MG63 (cell line): ENCODE measurements around the gene KCNK7. TPM values are rescaled to one million over a fixed set of nuclear protein-coding genes. Genes with fewer than 3 reads are reported as not detected.
A peak's percentile ranks its signal among the peaks of the same experiment; 100 is the strongest.

Experiments used
- DNase-seq: peaks from one replicate; pipeline ENCODE4 v3.0.0-alpha.2; 2020
- H3K27me3 ChIP-seq: fragments of 250-450 bp; sonication (Bioruptor Pico); 2 replicates; pipeline ENCODE4 v1.5.1; 2020; ENCODE audit warnings: mild to moderate bottlenecking, moderate library complexity
- H3K36me3 ChIP-seq: fragments of 250-450 bp; sonication (Bioruptor Pico); 2 replicates; pipeline ENCODE4 v1.5.1; 2020; ENCODE audit warnings: mild to moderate bottlenecking, moderate library complexity
- H3K4me3 ChIP-seq: fragments of 250-450 bp; sonication (Bioruptor Pico); 2 replicates; pipeline ENCODE4 v1.5.1; 2020; ENCODE audit warnings: mild to moderate bottlenecking, moderate library complexity
- H3K9me3 ChIP-seq: fragments of 250-450 bp; sonication (Bioruptor Pico); 2 replicates; pipeline ENCODE4 v1.5.1; 2020; ENCODE audit warnings: mild to moderate bottlenecking, moderate library complexity
- total RNA-seq: library from RNA; depleted of rRNA; stranded (reverse); fragments of >200 nt; shearing (Covaris generic); gene quantifications from 2 replicates; pipeline ENCODE4 v1.2.3, GENCODE V29; 2014; ENCODE audit warnings: low replicate concordance

KCNK7 gene
- total RNA-seq, 1 experiment from 2014 or later, result not detected

DNA sequence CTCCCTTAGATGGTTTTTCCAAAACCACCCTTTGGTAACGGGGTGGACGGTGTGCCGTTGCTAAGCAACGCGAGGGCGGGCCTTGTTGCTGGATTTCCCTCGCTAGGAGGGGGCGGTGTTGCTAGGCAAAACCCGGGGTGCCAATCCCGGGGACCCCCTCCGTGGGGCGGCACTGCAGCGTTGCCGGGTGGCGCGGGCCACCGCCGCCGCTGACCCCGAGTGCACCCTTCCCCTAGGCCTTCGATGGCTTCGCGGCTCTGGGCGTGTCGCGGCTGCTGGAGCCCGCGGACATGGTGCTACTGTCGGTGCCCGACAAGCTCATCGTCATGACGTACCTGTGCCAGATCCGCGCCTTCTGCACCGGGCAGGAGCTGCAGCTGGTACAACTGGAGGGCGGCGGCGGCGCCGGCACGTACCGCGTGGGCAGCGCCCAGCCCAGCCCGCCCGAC, 10.9 kb downstream of the KCNK7 start:
- Histone ChIP-seq H3K27me3 (no peaks in the 10 kb centered on the region), H3K9me3 (no peaks in the 10 kb centered on the region), H3K4me3 (no peak overlapping the region), H3K36me3 (peaks cover 36% of the 10 kb centered on the region)
- no peak for DNase-seq

DNA sequence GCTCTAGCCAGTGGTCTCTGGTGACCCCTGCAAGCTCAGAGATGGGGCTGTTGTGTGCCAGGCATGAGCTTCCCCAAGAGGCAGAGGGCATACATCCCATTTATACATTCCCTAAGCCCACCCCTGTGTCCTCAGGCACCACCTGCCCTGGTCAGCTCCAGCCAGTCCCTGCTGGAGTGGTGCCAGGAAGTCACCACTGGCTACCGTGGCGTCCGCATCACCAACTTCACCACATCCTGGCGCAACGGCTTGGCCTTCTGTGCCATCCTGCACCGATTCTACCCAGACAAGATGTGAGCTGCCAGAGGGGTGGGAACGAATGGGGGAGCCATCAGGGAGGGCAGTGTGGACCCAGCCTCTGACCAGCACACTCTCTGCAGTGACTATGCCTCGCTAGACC, 11.5 kb downstream of the KCNK7 start:
- no peaks in the 10 kb centered on the region for H3K27me3 ChIP-seq
- H3K36me3 ChIP-seq, result peaks cover 40% of the 10 kb centered on the region
- no peak for DNase-seq
- no peaks in the 10 kb centered on the region for H3K9me3 ChIP-seq
- H3K4me3 ChIP-seq, result no peak overlapping the region

GRCh38 chr11:65583589-65583988, 12.0 kb downstream of the KCNK7 start:
- DNase-seq, result no peak
- H3K4me3 ChIP-seq, result no peak overlapping the region
- no peaks in the 10 kb centered on the region for H3K9me3 ChIP-seq
- no peaks in the 10 kb centered on the region for H3K27me3 ChIP-seq
- H3K36me3 ChIP-seq, result peaks cover 42% of the 10 kb centered on the region

DNA sequence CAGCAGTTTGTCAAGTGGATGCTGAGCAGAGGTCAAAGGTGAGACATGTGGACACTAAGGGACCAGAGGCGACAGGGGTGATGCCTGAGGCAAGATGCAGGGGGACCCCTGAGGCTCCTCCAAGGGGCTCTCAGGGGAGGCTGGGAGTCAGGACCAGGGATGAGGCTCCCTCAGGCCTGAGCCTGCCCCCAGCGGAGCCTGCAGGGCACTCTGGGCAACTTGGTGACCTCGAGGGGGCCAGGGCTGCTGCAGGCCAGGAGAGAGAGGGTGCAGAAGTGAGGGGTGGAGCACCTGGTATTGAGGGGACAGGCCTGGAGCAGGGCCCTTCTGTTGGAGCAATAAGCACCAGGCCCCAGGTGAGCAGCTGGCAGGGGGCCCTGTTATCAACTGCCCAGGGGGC, 13.7 kb downstream of the KCNK7 start:
- no peaks in the 10 kb centered on the region for H3K9me3 ChIP-seq
- H3K4me3 ChIP-seq, result no peak overlapping the region
- no peak for DNase-seq
- no peaks in the 10 kb centered on the region for H3K27me3 ChIP-seq
- H3K36me3 ChIP-seq, result peaks cover 48% of the 10 kb centered on the region

DNA sequence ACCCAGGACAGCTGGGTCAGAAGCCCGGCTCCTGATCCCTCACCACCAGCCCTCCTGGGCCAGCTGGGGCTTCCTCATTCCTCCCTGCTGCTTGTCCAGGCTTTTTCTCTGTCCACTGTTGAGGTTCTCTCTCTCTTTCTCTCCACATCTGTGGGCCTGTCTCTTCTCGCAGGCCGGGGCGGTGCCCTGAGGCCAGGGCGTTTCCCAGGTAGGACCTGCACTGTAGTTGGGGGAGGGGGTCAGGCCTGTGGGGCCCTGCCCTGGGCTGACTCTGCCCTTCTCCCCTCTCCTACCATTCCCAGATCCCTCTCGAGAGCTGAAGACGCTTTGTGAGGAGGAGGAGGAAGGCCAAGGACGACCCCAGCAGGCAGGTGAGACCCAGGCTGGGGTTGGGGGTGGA, 14.8 kb downstream of the KCNK7 start:
- no peaks in the 10 kb centered on the region for H3K9me3 ChIP-seq
- no peaks in the 10 kb centered on the region for H3K27me3 ChIP-seq
- H3K36me3 ChIP-seq, result peaks cover 44% of the 10 kb centered on the region
- no peak overlapping the region for H3K4me3 ChIP-seq
- DNase-seq, result no peak

GRCh38 chr11:65580031-65580692, 15.4 kb downstream of the KCNK7 start:
- Histone ChIP-seq H3K27me3 (no peaks in the 10 kb centered on the region), H3K9me3 (no peaks in the 10 kb centered on the region), H3K36me3 (peaks cover 44% of the 10 kb centered on the region), H3K4me3 (no peak overlapping the region)
- no peak for DNase-seq

GRCh38 chr11:65579291-65579690, 16.3 kb downstream of the KCNK7 start:
- peaks cover 41% of the 10 kb centered on the region for H3K36me3 ChIP-seq

DNA sequence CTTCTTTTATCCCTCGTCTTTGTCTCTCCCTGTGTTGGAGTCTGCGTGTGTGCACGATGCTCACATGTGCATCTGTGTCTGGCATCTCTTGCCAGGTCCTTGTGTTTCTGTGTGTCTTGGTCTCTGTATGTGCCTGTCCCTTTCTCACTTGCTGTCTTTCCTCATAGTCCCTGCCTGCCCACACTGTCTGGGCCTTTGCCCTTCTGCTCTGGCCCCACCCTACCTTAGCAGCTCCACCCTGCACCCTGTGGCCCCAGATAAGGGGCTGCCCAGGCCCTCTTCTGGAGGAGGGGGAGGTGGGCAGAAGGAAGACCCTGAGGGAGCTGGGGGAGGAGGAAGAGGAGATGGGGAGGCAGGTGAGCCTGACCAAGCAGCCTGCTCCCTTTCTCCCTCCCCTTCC, 16.9 kb downstream of the KCNK7 start:
- Histone ChIP-seq H3K9me3 (no peaks in the 10 kb centered on the region), H3K36me3 (peaks cover 42% of the 10 kb centered on the region), H3K4me3 (no peak overlapping the region), H3K27me3 (no peaks in the 10 kb centered on the region)
- no peak for DNase-seq

More at GRCh38 chr11:65579291-65579690, 16.3 kb downstream of the KCNK7 start:
- no peaks in the 10 kb centered on the region for H3K27me3 ChIP-seq
- DNase-seq, result no peak
- H3K4me3 ChIP-seq, result no peak overlapping the region
- no peaks in the 10 kb centered on the region for H3K9me3 ChIP-seq

DNA sequence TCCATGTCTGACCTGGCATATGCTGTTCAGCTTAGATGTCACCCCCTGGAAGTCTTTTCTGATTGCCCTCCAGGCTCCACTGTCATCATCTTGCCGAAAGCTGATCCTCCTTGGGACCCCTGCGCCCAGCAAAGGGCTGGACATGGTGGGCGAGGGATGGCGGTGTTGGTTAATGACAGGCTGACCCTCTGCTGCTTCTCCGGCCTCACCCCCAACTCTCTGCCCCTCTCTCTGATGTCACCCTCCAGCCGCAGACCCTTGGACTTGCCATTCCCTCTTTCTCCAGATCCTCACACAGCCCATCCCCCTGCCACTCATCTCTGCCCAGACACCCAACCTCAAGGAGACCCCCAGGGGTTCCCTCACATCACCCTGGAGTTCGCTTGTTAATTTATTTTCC, 17.5 kb downstream of the KCNK7 start:
- Histone ChIP-seq H3K9me3 (no peaks in the 10 kb centered on the region), H3K27me3 (no peaks in the 10 kb centered on the region), H3K4me3 (no peak overlapping the region), H3K36me3 (peaks cover 47% of the 10 kb centered on the region)
- no peak for DNase-seq

GRCh38 chr11:65577756-65578109, 17.9 kb downstream of the KCNK7 start:
- no peaks in the 10 kb centered on the region for H3K27me3 ChIP-seq
- peak overlapping the region; percentile 64 for H3K4me3 ChIP-seq
- peaks cover 50% of the 10 kb centered on the region for H3K36me3 ChIP-seq
- H3K9me3 ChIP-seq, result no peaks in the 10 kb centered on the region
- no peak for DNase-seq

DNA sequence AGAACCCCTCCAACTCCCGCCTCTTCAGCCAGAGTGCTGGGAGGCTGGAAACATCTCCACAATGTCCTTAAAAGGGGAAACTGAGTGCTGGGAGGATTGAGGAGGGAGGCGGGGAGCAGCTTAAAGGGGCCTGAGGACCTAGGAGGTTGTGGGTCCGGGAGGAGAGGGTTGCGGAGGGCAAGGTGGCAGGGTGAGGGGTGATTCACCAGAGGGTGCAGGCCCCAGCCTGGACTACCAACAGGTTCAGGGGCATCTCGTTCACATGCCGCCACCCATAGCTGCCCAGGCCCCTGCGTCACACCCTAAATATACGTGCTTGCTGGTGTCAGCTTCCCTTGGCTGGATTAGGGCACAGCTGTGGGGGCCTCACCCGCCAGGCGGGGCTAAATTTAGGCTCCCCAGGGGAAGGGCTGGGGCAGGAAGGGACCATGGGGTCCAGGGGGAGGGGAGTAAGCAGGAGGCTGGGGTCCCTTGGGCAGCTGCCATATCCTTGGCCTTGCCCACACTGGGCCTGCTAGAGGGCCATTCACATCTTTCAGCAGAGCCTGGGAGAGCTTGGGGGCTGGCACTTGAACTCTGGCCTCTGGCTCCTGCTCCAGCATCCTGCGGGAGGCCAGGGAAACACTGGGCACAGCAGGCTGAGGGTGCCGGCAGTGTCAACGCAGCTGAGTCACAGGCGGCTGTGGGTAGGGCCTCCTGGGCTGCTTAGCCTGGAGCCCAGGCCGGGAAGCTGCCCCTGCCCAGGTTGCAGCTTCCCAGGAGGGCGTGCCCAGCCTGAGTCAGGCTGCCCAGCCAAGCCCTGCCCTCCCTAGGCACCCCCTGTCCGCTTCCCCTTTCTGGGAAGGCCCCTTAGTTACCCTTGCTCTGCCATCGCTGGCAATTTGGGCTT, 18.5 kb downstream of the KCNK7 start:
- DNase-seq, result peak; percentile 97
- H3K9me3 ChIP-seq, result no peaks in the 10 kb centered on the region
- H3K27me3 ChIP-seq, result no peaks in the 10 kb centered on the region
- peak overlapping the region; percentile 64 for H3K4me3 ChIP-seq
- peaks cover 50% of the 10 kb centered on the region for H3K36me3 ChIP-seq

DNA sequence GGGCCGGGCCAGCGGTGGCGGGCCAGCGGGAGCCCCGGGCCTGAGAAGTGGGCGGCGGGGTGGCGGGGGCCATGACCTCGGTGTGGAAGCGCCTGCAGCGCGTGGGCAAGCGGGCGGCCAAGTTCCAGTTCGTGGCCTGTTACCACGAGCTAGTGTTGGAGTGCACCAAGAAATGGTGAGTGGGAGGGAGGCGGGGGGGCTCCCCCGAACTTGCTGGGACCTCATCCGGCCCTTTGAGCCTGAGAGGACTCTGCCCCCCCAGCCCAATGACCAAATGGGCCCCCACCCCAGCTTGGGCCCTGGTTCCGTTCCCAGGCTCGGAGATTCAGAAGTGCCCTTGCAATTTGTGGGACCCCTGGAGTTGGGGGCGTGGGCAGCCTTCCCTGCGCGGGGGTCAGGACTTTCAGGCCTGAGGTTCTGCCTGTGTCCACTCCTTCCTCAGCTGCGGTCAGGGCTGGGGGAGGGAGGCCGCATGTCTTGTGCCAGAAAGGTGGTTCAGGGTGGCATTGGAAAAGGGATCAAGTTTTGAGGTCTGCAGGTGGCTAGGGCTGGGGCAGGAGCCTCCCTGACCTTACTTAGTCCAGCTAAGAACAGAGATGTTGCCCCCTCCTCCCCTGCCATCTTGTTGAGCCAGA, 19.3 kb downstream of the KCNK7 start:
- DNase-seq, result no peak

GRCh38 chr11:65575568-65576231, 19.9 kb downstream of the KCNK7 start, which contains the start of gene EHBP1L1:
Gene EHBP1L1, plus strand, starts transcription at chr11:65576053. Its CDS starts 250 bp downstream, at chr11:65576303.
- H3K4me3 ChIP-seq, result peak within 1 kb of the TSS; percentile 64
- peak; percentile 79 for DNase-seq
- no peaks in the 10 kb centered on the region for H3K9me3 ChIP-seq
- no peaks in the 10 kb centered on the region for H3K27me3 ChIP-seq
- peaks cover 41% of the 10 kb centered on the region for H3K36me3 ChIP-seq

More for the DNA sequence above, 19.3 kb downstream of the KCNK7 start:
- H3K4me3 ChIP-seq, result peak overlapping the region; percentile 64
- H3K9me3 ChIP-seq, result no peaks in the 10 kb centered on the region
- peaks cover 46% of the 10 kb centered on the region for H3K36me3 ChIP-seq
- no peaks in the 10 kb centered on the region for H3K27me3 ChIP-seq

GRCh38 chr11:65574811-65575567, 20.6 kb downstream of the KCNK7 start:
- DNase-seq, result no peak
- Histone ChIP-seq H3K9me3 (no peaks in the 10 kb centered on the region), H3K36me3 (peaks cover 35% of the 10 kb centered on the region), H3K4me3 (peak overlapping the region; percentile 64), H3K27me3 (no peaks in the 10 kb centered on the region)

DNA sequence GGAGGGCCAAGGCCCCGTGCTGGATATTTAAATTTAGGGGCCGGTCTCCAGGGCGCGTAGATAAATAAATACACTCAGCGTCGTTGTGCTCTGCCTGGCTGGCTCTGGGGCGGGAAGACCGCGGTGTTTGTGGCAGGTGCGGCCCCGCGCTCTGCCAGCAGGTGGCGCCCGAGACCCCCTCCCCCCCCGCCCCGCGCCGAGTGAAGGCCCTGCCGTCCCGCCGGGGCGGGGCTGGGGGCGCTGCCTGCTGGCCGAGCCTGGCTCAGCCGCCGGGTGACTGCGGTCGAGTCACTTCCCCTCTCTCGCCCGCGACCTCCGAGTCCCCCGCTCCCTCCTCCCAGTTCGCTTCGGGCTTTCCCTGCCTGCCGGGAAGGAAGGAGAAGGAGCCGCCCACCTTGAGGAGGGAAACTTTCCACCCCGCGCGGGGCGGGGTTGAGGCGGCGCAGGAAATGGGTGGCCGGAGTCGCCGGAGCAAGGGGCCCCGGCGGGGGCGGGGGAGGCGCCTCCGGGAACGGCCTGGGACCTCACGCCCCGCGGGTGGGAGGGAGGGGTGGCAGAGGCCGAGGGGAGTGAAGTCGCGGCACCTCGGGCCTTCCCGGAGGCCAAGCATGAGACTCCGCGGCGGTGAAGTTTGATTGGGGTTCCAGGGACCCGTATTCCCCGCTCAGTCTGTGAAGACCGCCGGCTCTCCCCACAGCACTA, 21.3 kb downstream of the KCNK7 start:
- H3K9me3 ChIP-seq, result no peaks in the 10 kb centered on the region
- no peaks in the 10 kb centered on the region for H3K27me3 ChIP-seq
- DNase-seq, result peak; percentile 98
- peak overlapping the region; percentile 64 for H3K4me3 ChIP-seq
- peaks cover 31% of the 10 kb centered on the region for H3K36me3 ChIP-seq
